Kidney (tissue), 14 donors: ENCODE measurements around the gene SNUPN. TPM values are rescaled to one million over a fixed set of nuclear protein-coding genes. Genes with fewer than 3 reads are reported as not detected.
"Not testable (repeated sequence)": the region's sequence is repeated elsewhere in the genome, so short reads cannot be mapped to it uniquely, and the experiment has no call there.

Source experiments
- DNase-seq, 5 donors: peaks; one replicate each; pipeline ENCODE4 v3.0.0-alpha.2; 2013 to 2020
- FAIRE-seq: peaks from 2 replicates; lab custom pipeline; 2012; peaks lifted over from hg19 to GRCh38; lab: Jason Lieb, UNC
- H3K27ac ChIP-seq, 2 donors: one replicate each; pipeline ENCODE4 v1.7.0; 2013; ENCODE audit warnings: low read depth in 2 of 2, low read length in 2 of 2, inconsistent platforms in 1 of 2
- H3K27me3 ChIP-seq: one replicate; pipeline ENCODE4 v1.7.1; 2013; ENCODE audit warnings: low read length, inconsistent platforms; ENCODE audit not compliant: control insufficient read depth, insufficient read depth
- H3K36me3 ChIP-seq, 3 donors: one replicate each; pipeline versions ENCODE4 v1.7.0 to v1.7.1; 2013; ENCODE audit warnings: low read length in 3 of 3, control low read depth in 1 of 3, inconsistent platforms in 1 of 3; ENCODE audit not compliant: insufficient read depth in 3 of 3, control insufficient read depth in 2 of 3
- H3K4me1 ChIP-seq, 3 donors: one replicate each; pipeline versions ENCODE4 v1.7.0 to v1.7.1; 2013; ENCODE audit warnings: low read length in 3 of 3, inconsistent platforms in 1 of 3, low read depth in 1 of 3; ENCODE audit not compliant: control insufficient read depth in 2 of 3, insufficient read depth in 2 of 3
- H3K4me3 ChIP-seq, 3 donors: one replicate each; pipeline versions ENCODE4 v1.7.0 to v1.8.1; 2013; ENCODE audit warnings: low read length in 3 of 3, control low read depth in 1 of 3, inconsistent platforms in 1 of 3
- H3K9ac ChIP-seq, 3 donors: one replicate each; pipeline versions ENCODE4 v1.7.0 to v1.7.1; 2013; ENCODE audit warnings: low read length in 3 of 3, control low read depth in 1 of 3, inconsistent platforms in 1 of 3
- H3K9me3 ChIP-seq, 3 donors: one replicate each; pipeline versions ENCODE4 v1.7.0 to v1.7.1; 2013; ENCODE audit warnings: low read length in 3 of 3, control low read depth in 1 of 3, inconsistent platforms in 1 of 3; ENCODE audit not compliant: control insufficient read depth in 2 of 3, insufficient read depth in 1 of 3
- intact Hi-C: fragments of 100-400 bp; cut with DNase I; formaldehyde crosslinking; loops from one replicate; pipeline ENCODE4 v1.11.1; 2022
- polyA plus RNA-seq: library from polyadenylated mRNA; stranded (reverse); fragments of 350-450 nt; fragmentation: Illumina TruSeq; extraction: RNeasy Lipid Tissue Mini Kit (QIAGEN cat#74804); gene quantifications from one replicate; pipeline ENCODE4 v1.2.3, GENCODE V29; 2014; ENCODE audit warnings: low read depth, low replicate concordance; ENCODE audit not compliant: insufficient read depth
- total RNA-seq: library from RNA; stranded (reverse); fragmentation: NEBNext Ultra II Directional; extraction: Animal tissue kit (Norgen Biotek cat#: 25700); gene quantifications from one replicate; pipeline ENCODE4 v1.2.1, GENCODE V29; 2021
- TF ChIP-seq, protein P1 (sequence below): IDR thresholded peaks from 3 replicates; pipeline ENCODE4 v1.5.1; 2012; ENCODE audit warnings: mild to moderate bottlenecking, moderate library complexity, borderline replicate concordance; ENCODE audit not compliant: insufficient read depth; ENCODE audit errors: extremely low read depth
- donor health status: control.
- donor health status: control.
- donor health status: control.
- donor health status: control.
- donor health status: control.
- donor health status: DM: yes; HTN: yes; CAD: no.
- donor health status: Normal renal cell carcinoma (clear cell type).

SNUPN gene
- total and polyA plus RNA-seq, 2 donors from 2014 or later, result 24.1 to 37.4 TPM

DNA sequence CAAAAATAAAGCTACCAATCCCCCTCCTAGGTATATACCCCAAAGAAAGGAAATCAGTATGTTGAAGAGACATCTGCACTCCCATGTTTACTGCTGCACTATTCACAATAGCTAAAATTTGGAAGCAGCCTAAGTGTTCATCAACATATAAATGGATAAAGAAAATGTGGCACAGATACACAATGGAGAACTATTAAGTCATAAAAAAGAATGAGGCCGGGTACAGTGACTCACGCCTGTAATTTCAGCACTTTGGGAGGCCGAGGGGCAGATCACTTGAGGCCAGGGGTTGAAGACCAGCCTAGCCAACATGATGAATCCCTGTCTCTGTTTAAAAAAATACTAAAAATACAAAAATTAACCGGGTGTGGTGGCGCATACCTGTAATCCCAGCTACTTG is 36.5 kb downstream of the SNUPN start:
- no peaks in the 10 kb centered on the region for H3K36me3 ChIP-seq
- no peak overlapping the region for H3K27ac ChIP-seq
- H3K9me3 ChIP-seq, result no peaks in the 10 kb centered on the region
- no peak overlapping the region for H3K9ac ChIP-seq
- no peak overlapping the region for H3K4me3 ChIP-seq
- H3K27me3 ChIP-seq, result no peaks in the 10 kb centered on the region
- intact Hi-C loops, result no loop called here
- DNase-seq (no peak), FAIRE-seq (no peak)
- TF ChIP-seq, protein P1, sequence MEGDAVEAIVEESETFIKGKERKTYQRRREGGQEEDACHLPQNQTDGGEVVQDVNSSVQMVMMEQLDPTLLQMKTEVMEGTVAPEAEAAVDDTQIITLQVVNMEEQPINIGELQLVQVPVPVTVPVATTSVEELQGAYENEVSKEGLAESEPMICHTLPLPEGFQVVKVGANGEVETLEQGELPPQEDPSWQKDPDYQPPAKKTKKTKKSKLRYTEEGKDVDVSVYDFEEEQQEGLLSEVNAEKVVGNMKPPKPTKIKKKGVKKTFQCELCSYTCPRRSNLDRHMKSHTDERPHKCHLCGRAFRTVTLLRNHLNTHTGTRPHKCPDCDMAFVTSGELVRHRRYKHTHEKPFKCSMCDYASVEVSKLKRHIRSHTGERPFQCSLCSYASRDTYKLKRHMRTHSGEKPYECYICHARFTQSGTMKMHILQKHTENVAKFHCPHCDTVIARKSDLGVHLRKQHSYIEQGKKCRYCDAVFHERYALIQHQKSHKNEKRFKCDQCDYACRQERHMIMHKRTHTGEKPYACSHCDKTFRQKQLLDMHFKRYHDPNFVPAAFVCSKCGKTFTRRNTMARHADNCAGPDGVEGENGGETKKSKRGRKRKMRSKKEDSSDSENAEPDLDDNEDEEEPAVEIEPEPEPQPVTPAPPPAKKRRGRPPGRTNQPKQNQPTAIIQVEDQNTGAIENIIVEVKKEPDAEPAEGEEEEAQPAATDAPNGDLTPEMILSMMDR, result no peak
- no peaks in the 10 kb centered on the region for H3K4me1 ChIP-seq

DNA sequence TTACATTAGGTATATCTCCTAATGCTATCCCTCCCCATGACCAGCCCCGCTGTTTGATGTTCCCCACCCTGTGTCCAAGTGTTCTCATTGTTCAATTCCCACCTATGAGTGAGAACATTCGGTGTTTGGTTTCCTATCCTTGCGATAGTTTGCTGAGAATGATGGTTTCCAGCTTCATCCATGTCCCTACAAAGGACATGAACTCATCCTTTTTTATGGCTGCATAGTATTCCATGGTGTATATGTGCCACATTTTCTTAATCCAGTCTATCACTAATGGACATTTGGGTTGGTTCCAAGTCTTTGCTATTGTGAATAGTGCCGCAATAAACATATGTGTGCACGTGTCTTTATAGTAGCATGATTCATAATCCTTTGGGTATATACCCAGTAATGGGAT is 39.1 kb downstream of the SNUPN start:
- H3K4me3 ChIP-seq, H3K27me3 ChIP-seq, H3K9ac ChIP-seq, intact Hi-C loops, H3K27ac ChIP-seq, H3K9me3 ChIP-seq, DNase-seq, H3K36me3 ChIP-seq, H3K4me1 ChIP-seq, FAIRE-seq: not testable (repeated sequence)

DNA sequence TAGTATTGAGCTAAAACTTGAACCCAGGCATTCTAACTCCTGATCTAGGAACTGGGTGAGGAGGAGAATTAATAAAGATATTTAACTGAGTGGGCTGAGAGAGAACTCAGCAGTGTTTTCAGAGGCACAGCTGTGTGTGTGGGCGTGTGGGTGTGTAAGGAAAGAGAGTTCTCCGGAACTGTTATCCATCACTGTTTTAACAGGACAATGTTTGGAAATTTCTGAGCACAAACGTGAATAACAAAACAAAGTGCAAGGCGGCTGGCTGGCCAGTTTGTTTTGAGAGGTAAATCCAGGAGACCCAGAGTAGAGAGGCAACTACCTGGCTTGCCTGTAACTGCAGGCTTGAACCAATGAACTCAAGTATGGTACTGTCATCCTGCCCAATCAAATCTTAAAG is 41.4 kb downstream of the SNUPN start:
- FAIRE-seq (no peak), DNase-seq (no peak)
- H3K4me3 ChIP-seq, result no peak overlapping the region
- no peak overlapping the region for H3K27ac ChIP-seq
- H3K4me1 ChIP-seq, result peaks cover 0 to 4% (median 0%) of the 10 kb centered on the region in 3 donors
- intact Hi-C loops, result no loop called here
- no peak overlapping the region for H3K9ac ChIP-seq
- TF ChIP-seq, protein P1, result no peak
- H3K9me3 ChIP-seq, result no peaks in the 10 kb centered on the region
- no peaks in the 10 kb centered on the region for H3K36me3 ChIP-seq
- no peaks in the 10 kb centered on the region for H3K27me3 ChIP-seq

DNA sequence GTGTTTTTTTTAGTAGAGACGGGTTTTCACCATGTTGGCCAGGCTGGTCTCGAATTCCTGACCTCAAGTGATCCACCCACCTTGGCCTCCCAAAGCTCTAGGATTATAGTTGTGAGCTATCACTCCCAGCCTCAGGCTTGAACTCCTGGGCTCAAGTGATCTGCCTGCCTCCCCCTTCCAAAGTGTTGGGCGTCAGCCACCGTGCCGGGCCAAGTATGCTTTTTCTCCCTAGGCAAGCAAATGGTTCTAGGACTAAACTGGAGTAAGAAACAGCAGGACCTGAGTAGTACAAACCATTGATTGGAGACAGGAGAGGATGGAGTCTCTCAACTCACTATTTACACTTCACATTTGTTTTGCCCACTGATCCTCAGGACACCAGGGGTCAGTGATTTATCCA is 41.8 kb downstream of the SNUPN start:
- H3K9me3 ChIP-seq, result no peaks in the 10 kb centered on the region
- intact Hi-C loops, result no loop called here
- H3K9ac ChIP-seq, result no peak overlapping the region
- no peak overlapping the region for H3K27ac ChIP-seq
- DNase-seq (no peak), FAIRE-seq (no peak)
- no peaks in the 10 kb centered on the region for H3K36me3 ChIP-seq
- H3K4me3 ChIP-seq, result no peak overlapping the region
- no peaks in the 10 kb centered on the region for H3K27me3 ChIP-seq
- H3K4me1 ChIP-seq, result peaks cover 0 to 4% (median 0%) of the 10 kb centered on the region in 3 donors
- TF ChIP-seq, protein P1, result no peak

DNA sequence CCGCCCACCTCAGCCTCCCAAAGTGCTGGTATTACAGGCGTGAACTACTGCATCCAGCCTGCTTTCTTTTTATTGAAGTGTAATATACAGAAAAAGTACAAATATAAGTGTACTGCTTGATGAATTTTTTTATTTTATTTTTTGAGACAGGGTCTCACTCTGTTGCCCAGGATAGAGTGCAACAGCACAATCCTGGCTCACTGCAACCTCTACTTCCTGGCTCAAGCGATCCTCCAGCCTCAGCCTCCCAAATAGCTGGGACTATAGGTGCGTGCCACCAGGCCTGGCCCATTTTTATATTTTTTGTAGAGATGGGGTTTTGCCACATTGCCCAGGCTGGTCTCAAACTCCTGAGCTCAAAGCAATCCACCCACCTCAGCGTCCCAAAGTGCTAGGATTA is 42.6 kb downstream of the SNUPN start:
- intact Hi-C loops, H3K27ac ChIP-seq, FAIRE-seq, H3K36me3 ChIP-seq, DNase-seq, H3K27me3 ChIP-seq, H3K4me1 ChIP-seq, H3K9ac ChIP-seq, H3K4me3 ChIP-seq, H3K9me3 ChIP-seq: not testable (repeated sequence)
